Transverse colon (tissue), 4 donors: ENCODE data around the gene CTNNA1.

Experiments
- CTCF ChIP-seq, 5 experiments: fragments of 200-600 bp in 3 of 5; fragments of 450-650 bp in 2 of 5; sonication (generic) in 3 of 5; IDR thresholded peaks; 1 replicate in 2 of 5; 2 replicates in 3 of 5; pipeline ENCODE4 v1.5.1; 2016 to 2017; ENCODE audit warnings: antibody characterized with exemption in 5 of 5, inconsistent platforms in 3 of 5, mild to moderate bottlenecking in 2 of 5, moderate library complexity in 1 of 5
- EP300 ChIP-seq: sonication (generic); formaldehyde crosslinking; IDR thresholded peaks from one replicate; pipeline ENCODE4 v1.6.1; 2017; ENCODE audit warnings: antibody characterized with exemption, low read depth
- POLR2A ChIP-seq: fragments of 450-650 bp; IDR thresholded peaks from one replicate; pipeline ENCODE4 v1.6.1; 2016; ENCODE audit warnings: antibody characterized with exemption, mild to moderate bottlenecking, moderate library complexity
- POLR2AphosphoS5 ChIP-seq, 3 donors: sonication (generic); formaldehyde crosslinking; IDR thresholded peaks; one replicate each; pipeline ENCODE4 v1.6.1; 2016; ENCODE audit warnings: antibody characterized with exemption in 3 of 3

DNA sequence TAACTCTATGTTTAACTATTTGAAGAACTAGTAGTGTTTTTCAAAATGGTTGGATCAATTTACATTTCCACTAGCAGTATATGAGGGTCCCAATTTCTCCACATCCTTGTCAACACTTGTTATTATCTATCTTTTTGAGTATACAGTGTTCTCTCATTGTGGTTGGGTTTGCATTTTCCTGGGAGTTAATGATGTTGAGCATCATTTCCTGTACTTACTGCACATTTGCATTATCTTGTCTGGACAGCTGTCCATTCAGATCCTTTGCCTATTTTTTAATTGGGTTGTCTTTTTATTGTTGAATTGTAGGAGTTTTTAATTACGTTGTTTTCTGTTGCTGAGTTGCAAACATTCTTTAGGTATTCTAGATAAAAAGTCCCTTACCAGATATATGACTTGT is 225.4 kb downstream of the CTNNA1 start:
- TF ChIP-seq POLR2A: no peak
- no peak for TF ChIP-seq CTCF (IDR thresholded peaks at IDR 0.05)
- TF ChIP-seq EP300: no peak
- no peak for TF ChIP-seq POLR2AphosphoS5 (IDR thresholded peaks at IDR 0.05)
